PC-3 (cell line): ENCODE measurements around the gene NUBPL. TPM values are rescaled to one million over a fixed set of nuclear protein-coding genes. Genes with fewer than 3 reads are reported as not detected.

Experiments
- ATAC-seq: fragments of 200-7000 bp; cut with Tn5 transposase; 2 replicates; pipeline ENCODE4 v1.9.1; 2020; ENCODE audit warnings: mild to moderate bottlenecking, moderate library complexity
- BruUV-seq: library from RNA; stranded (reverse); fragments of 400-500 nt; replicated peaks from 2 replicates; lab custom pipeline; 2021; lab: Mats Ljungman, UMichigan
- CTCF ChIA-PET: fragments of 300-600 bp; sonication (Branson Sonifier 250); formaldehyde crosslinking; loops from one replicate; lab custom pipeline; 2022; ENCODE audit warnings: antibody characterized with exemption; lab: Charles Lee
- POLR2A ChIA-PET: fragments of 300-600 bp; sonication (Branson Sonifier 250); formaldehyde crosslinking; loops from one replicate; lab custom pipeline; 2022; ENCODE audit warnings: antibody characterized with exemption; ENCODE audit not compliant: unreplicated experiment; lab: Charles Lee
- DNase-seq: peaks from one replicate; pipeline ENCODE4 v3.0.0-alpha.2; 2015
- H2AFZ ChIP-seq: fragments of 300-600 bp; sonication (generic); 2 replicates; pipeline ENCODE4 v1.6.0; 2016; ENCODE audit warnings: antibody characterized with exemption, low read length
- H3F3A ChIP-seq: fragments of 300-600 bp; sonication (generic); one replicate; pipeline ENCODE4 v1.6.0; 2017; ENCODE audit warnings: antibody characterized with exemption, low read length, control low read depth, mild to moderate bottlenecking; ENCODE audit not compliant: unreplicated experiment
- H3K27ac ChIP-seq: fragments of 300-600 bp; sonication (generic); 2 replicates; pipeline ENCODE4 v1.5.1; 2016; ENCODE audit warnings: mild to moderate bottlenecking, low read length
- H3K27me3 ChIP-seq: fragments of 300-600 bp; sonication (generic); 2 replicates; pipeline ENCODE4 v1.6.1; 2016; ENCODE audit warnings: low read length, mixed read lengths
- H3K36me3 ChIP-seq: fragments of 300-600 bp; sonication (generic); 2 replicates; pipeline ENCODE4 v1.6.1; 2016; ENCODE audit warnings: low read depth, mixed run types, low read length, mixed read lengths
- H3K4me1 ChIP-seq: fragments of 300-600 bp; sonication (generic); 2 replicates; pipeline ENCODE4 v1.5.1; 2016; ENCODE audit warnings: low read length; ENCODE audit not compliant: insufficient read depth
- H3K4me2 ChIP-seq: fragments of 300-600 bp; sonication (generic); 2 replicates; pipeline ENCODE4 v1.6.0; 2016; ENCODE audit warnings: low read length
- H3K4me3 ChIP-seq: fragments of 300-600 bp; sonication (generic); 2 replicates; pipeline ENCODE4 v1.5.1; 2016; ENCODE audit warnings: mild to moderate bottlenecking, low read length, mixed read lengths
- H3K79me2 ChIP-seq: fragments of 300-600 bp; sonication (generic); 2 replicates; pipeline ENCODE4 v1.6.1; 2017; ENCODE audit warnings: low read length, mixed read lengths
- H3K9ac ChIP-seq: fragments of 300-600 bp; sonication (generic); 2 replicates; pipeline ENCODE4 v1.6.0; 2016; ENCODE audit warnings: mild to moderate bottlenecking, low read length
- H3K9me2 ChIP-seq: fragments of 300-600 bp; sonication (generic); replicated peaks from 2 replicates; pipeline ENCODE4 v1.6.1; 2016; ENCODE audit warnings: mixed run types, low read length, mixed read lengths
- H3K9me3 ChIP-seq: fragments of 300-600 bp; sonication (generic); 2 replicates; pipeline ENCODE4 v1.6.1; 2016; ENCODE audit warnings: low read length, mixed read lengths
- H4K20me1 ChIP-seq: fragments of 300-600 bp; sonication (generic); 2 replicates; pipeline ENCODE4 v1.6.1; 2016; ENCODE audit warnings: low read length, mixed read lengths
- EZH2 ChIP-seq: fragments of 300-600 bp; sonication (generic); IDR thresholded peaks from one replicate; pipeline ENCODE4 v1.6.1; 2017; ENCODE audit warnings: antibody characterized with exemption, mild to moderate bottlenecking, low read length; ENCODE audit not compliant: unreplicated experiment
- EZH2phosphoT487 ChIP-seq: fragments of 300-600 bp; sonication (generic); IDR thresholded peaks from 2 replicates; pipeline ENCODE4 v1.6.1; 2018; ENCODE audit warnings: mild to moderate bottlenecking, antibody characterized with exemption, low read length, borderline replicate concordance
- intact Hi-C: fragments of 100-400 bp; cut with micrococcal nuclease; formaldehyde crosslinking; loops from 2 replicates; pipeline ENCODE4 v1.9.0; 2023
- total RNA-seq: library from RNA; depleted of rRNA; stranded (reverse); fragments of >200 nt; gene quantifications from 2 replicates; pipeline ENCODE4 v1.2.3, GENCODE V29; 2014
- TF ChIP-seq, protein P1 (sequence below): fragments of 300-600 bp; sonication (generic); conservative IDR thresholded peaks from 2 replicates; pipeline ENCODE4 v1.5.1; 2017; ENCODE audit warnings: antibody characterized with exemption, low read depth, mild to moderate bottlenecking, low read length

The NUBPL gene
- total RNA-seq, 1 experiment from 2014 or later = 14.9 TPM

DNA sequence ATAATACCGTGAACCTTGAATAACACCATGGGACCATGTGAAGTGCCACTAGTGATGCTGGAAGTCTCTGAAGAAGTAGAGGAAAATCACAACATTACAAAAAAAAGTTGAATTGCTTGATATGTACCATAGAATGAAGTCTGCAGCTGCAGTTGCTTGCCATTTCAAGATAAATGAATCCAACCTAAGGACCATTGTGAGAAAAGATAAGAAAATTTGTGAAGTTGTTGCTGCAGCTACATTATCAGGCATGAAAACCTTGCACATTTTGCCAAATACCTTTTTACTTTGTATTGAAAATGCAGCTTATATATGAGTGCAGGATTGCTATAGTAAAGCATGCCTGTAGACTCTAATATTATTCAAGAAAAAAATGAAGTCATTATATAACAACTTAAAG is 126.5 kb downstream of the NUBPL start:
- Histone ChIP-seq H3K9ac (no peak overlapping the region), H2AFZ (no peak overlapping the region), H4K20me1 (no peaks in the 10 kb centered on the region), H3K36me3 (no peaks in the 10 kb centered on the region), H3K9me3 (no peaks in the 10 kb centered on the region), H3K27ac (no peak overlapping the region), H3K79me2 (no peaks in the 10 kb centered on the region), H3K27me3 (no peaks in the 10 kb centered on the region), H3K4me2 (no peak overlapping the region), H3K9me2 (no peaks in the 10 kb centered on the region), H3F3A (no peaks in the 10 kb centered on the region), H3K4me1 (no peaks in the 10 kb centered on the region), H3K4me3 (no peak overlapping the region)
- ChIA-PET CTCF (no interaction called here), POLR2A (no interaction called here)
- DNase-seq (no peak), ATAC-seq (no peak)
- no TSS peak for BruUV-seq
- TF ChIP-seq EZH2phosphoT487 (no peak), EZH2 (no peak)
- TF ChIP-seq, protein P1, sequence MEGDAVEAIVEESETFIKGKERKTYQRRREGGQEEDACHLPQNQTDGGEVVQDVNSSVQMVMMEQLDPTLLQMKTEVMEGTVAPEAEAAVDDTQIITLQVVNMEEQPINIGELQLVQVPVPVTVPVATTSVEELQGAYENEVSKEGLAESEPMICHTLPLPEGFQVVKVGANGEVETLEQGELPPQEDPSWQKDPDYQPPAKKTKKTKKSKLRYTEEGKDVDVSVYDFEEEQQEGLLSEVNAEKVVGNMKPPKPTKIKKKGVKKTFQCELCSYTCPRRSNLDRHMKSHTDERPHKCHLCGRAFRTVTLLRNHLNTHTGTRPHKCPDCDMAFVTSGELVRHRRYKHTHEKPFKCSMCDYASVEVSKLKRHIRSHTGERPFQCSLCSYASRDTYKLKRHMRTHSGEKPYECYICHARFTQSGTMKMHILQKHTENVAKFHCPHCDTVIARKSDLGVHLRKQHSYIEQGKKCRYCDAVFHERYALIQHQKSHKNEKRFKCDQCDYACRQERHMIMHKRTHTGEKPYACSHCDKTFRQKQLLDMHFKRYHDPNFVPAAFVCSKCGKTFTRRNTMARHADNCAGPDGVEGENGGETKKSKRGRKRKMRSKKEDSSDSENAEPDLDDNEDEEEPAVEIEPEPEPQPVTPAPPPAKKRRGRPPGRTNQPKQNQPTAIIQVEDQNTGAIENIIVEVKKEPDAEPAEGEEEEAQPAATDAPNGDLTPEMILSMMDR = no peak
- intact Hi-C loops = no loop called here

- ChIA-PET POLR2A (no interaction called here), CTCF (no interaction called here)
- Histone ChIP-seq H3K36me3 (no peaks in the 10 kb centered on the region), H3K9me2 (no peaks in the 10 kb centered on the region), H3K27ac (no peak overlapping the region), H3K9ac (no peak overlapping the region), H2AFZ (no peak overlapping the region), H3K9me3 (no peaks in the 10 kb centered on the region), H4K20me1 (no peaks in the 10 kb centered on the region), H3K4me1 (no peaks in the 10 kb centered on the region), H3K4me3 (no peak overlapping the region), H3F3A (no peaks in the 10 kb centered on the region), H3K27me3 (no peaks in the 10 kb centered on the region), H3K4me2 (no peak overlapping the region), H3K79me2 (no peaks in the 10 kb centered on the region)
- no peak for ATAC-seq
- BruUV-seq = no TSS peak
- TF ChIP-seq EZH2phosphoT487 (no peak), EZH2 (no peak)
- intact Hi-C loops = no loop called here
- DNase-seq = no peak
Measured at GRCh38 chr14:31690056-31690455, 128.9 kb downstream of the NUBPL start.

DNA sequence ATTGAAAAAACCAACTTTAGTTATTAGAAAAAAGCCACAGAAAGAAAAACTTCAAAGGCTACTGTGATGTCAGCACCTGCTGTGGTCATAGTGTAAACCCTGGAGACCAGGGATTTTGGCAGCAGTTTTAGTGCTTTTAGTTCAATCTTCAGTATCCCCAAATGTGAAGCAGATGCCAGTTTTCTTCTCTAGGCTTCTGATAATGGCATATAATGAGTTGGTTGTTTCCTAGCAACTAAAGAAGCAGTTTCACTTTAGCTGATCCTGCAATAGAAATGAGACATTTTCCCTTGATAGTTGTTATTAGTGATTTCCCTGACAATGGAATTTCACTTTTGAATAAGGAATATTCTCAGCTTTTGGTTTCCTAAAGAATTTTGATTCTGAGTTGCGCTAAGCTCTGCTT is 131.2 kb downstream of the NUBPL start:
- Histone ChIP-seq H4K20me1 (no peaks in the 10 kb centered on the region), H3K4me2 (no peak overlapping the region), H3K27me3 (no peaks in the 10 kb centered on the region), H3K79me2 (no peaks in the 10 kb centered on the region), H2AFZ (no peak overlapping the region), H3K4me3 (no peak overlapping the region), H3F3A (no peaks in the 10 kb centered on the region), H3K9me3 (no peaks in the 10 kb centered on the region), H3K36me3 (no peaks in the 10 kb centered on the region), H3K9ac (no peak overlapping the region), H3K27ac (no peak overlapping the region), H3K4me1 (no peaks in the 10 kb centered on the region), H3K9me2 (no peaks in the 10 kb centered on the region)
- TF ChIP-seq EZH2 (no peak), EZH2phosphoT487 (no peak)
- TF ChIP-seq, protein P1 = no peak
- DNase-seq = no peak
- CTCF ChIA-PET = interaction anchor here (0.7 kb wide), 1 partner anchor 171 kb away, joined by 3 read pairs; no protein-coding TSS in a partner anchor
- ATAC-seq = no peak
- BruUV-seq = no TSS peak
- intact Hi-C loops = no loop called here
- POLR2A ChIA-PET = no interaction called here
